ENCODE data around the gene SLC25A1. TPM values are rescaled to one million over a fixed set of nuclear protein-coding genes. Genes with fewer than 3 reads are reported as not detected.
"Not testable (repeated sequence)": the region's sequence is repeated elsewhere in the genome, so short reads cannot be mapped to it uniquely, and the experiment has no call there.

The SLC25A1 gene
- total and polyA plus RNA-seq, 2 experiments from 2014 or later, result 141 to 242 TPM

GRCh38 chr22:19203834-19204233, 25.3 kb upstream of the SLC25A1 start:
- H3K27ac ChIP-seq (ENCODE audit: low read depth), result no peak overlapping the region

GRCh38 chr22:19202799-19203186, 24.3 kb upstream of the SLC25A1 start:
- H3K27me3 Mint-ChIP-seq (ENCODE audit: insufficient read depth, low read depth, poor library complexity); H2AFZ ChIP-seq; H3K27ac Mint-ChIP-seq; DNase-seq (ENCODE audit: low spot score); H3K9me3 Mint-ChIP-seq; H3K79me2 ChIP-seq (replicated peaks; ENCODE audit: insufficient read depth); H3K4me2 ChIP-seq; ATAC-seq; H3K4me3 Mint-ChIP-seq; H3K4me3 ChIP-seq; H4K20me1 ChIP-seq (replicated peaks; ENCODE audit: insufficient read depth); H3K27me3 ChIP-seq (ENCODE audit: insufficient read depth); H3K36me3 ChIP-seq (ENCODE audit: insufficient read depth); H3K9me2 ChIP-seq (ENCODE audit: insufficient read depth); H3K27ac ChIP-seq (ENCODE audit: low read depth); H3K4me1 ChIP-seq (ENCODE audit: insufficient read depth); H3F3A ChIP-seq (replicated peaks; ENCODE audit: low read depth); H3K36me3 Mint-ChIP-seq (ENCODE audit: low read depth): not testable (repeated sequence)
- H3K4me1 Mint-ChIP-seq, result peaks cover 14% of the 10 kb centered on the region

More at GRCh38 chr22:19203834-19204233, 25.3 kb upstream of the SLC25A1 start:
- no peak overlapping the region for H3K4me3 ChIP-seq
- H3K9me2 ChIP-seq (ENCODE audit: insufficient read depth), result no peaks in the 10 kb centered on the region
- no peaks in the 10 kb centered on the region for H3K27me3 ChIP-seq (ENCODE audit: insufficient read depth)
- H4K20me1 ChIP-seq (replicated peaks; ENCODE audit: insufficient read depth), result no peaks in the 10 kb centered on the region
- Mint-ChIP-seq H3K4me1 (peaks cover 9% of the 10 kb centered on the region), H3K36me3 (ENCODE audit: low read depth) (peaks cover 10% of the 10 kb centered on the region; the same call in 2 of the 3 replicates), H3K27ac (no peak overlapping the region; the same call in 1 of the 2 replicates), H3K9me3 (peaks cover 5% of the 10 kb centered on the region; the same call in 1 of the 3 replicates), H3K4me3 (no peak overlapping the region), H3K27me3 (ENCODE audit: insufficient read depth, low read depth, poor library complexity) (peaks cover 8% of the 10 kb centered on the region)
- no peaks in the 10 kb centered on the region for H3F3A ChIP-seq (replicated peaks; ENCODE audit: low read depth)
- H3K36me3 ChIP-seq (ENCODE audit: insufficient read depth), result no peaks in the 10 kb centered on the region
- no peak overlapping the region for H3K4me2 ChIP-seq
- ATAC-seq (no peak), DNase-seq (ENCODE audit: low spot score) (no peak)
- no peak overlapping the region for H2AFZ ChIP-seq
- no peaks in the 10 kb centered on the region for H3K4me1 ChIP-seq (ENCODE audit: insufficient read depth)
- no peak for TF ChIP-seq STAT1 (IDR thresholded peaks at IDR 0.05; ENCODE audit: unreplicated experiment)
- no peak for TF ChIP-seq EZH2 (IDR thresholded peaks at IDR 0.05; ENCODE audit: low read depth, unreplicated experiment)
- no peak for TF ChIP-seq NANOG (IDR thresholded peaks at IDR 0.05; ENCODE audit: borderline replicate concordance)
- TF ChIP-seq ZNF114 (CRISPR knock-in tag; IDR thresholded peaks at IDR 0.05), result no peak
- no peak for TF ChIP-seq ETS1 (IDR thresholded peaks at IDR 0.05)
- TF ChIP-seq, protein P1, sequence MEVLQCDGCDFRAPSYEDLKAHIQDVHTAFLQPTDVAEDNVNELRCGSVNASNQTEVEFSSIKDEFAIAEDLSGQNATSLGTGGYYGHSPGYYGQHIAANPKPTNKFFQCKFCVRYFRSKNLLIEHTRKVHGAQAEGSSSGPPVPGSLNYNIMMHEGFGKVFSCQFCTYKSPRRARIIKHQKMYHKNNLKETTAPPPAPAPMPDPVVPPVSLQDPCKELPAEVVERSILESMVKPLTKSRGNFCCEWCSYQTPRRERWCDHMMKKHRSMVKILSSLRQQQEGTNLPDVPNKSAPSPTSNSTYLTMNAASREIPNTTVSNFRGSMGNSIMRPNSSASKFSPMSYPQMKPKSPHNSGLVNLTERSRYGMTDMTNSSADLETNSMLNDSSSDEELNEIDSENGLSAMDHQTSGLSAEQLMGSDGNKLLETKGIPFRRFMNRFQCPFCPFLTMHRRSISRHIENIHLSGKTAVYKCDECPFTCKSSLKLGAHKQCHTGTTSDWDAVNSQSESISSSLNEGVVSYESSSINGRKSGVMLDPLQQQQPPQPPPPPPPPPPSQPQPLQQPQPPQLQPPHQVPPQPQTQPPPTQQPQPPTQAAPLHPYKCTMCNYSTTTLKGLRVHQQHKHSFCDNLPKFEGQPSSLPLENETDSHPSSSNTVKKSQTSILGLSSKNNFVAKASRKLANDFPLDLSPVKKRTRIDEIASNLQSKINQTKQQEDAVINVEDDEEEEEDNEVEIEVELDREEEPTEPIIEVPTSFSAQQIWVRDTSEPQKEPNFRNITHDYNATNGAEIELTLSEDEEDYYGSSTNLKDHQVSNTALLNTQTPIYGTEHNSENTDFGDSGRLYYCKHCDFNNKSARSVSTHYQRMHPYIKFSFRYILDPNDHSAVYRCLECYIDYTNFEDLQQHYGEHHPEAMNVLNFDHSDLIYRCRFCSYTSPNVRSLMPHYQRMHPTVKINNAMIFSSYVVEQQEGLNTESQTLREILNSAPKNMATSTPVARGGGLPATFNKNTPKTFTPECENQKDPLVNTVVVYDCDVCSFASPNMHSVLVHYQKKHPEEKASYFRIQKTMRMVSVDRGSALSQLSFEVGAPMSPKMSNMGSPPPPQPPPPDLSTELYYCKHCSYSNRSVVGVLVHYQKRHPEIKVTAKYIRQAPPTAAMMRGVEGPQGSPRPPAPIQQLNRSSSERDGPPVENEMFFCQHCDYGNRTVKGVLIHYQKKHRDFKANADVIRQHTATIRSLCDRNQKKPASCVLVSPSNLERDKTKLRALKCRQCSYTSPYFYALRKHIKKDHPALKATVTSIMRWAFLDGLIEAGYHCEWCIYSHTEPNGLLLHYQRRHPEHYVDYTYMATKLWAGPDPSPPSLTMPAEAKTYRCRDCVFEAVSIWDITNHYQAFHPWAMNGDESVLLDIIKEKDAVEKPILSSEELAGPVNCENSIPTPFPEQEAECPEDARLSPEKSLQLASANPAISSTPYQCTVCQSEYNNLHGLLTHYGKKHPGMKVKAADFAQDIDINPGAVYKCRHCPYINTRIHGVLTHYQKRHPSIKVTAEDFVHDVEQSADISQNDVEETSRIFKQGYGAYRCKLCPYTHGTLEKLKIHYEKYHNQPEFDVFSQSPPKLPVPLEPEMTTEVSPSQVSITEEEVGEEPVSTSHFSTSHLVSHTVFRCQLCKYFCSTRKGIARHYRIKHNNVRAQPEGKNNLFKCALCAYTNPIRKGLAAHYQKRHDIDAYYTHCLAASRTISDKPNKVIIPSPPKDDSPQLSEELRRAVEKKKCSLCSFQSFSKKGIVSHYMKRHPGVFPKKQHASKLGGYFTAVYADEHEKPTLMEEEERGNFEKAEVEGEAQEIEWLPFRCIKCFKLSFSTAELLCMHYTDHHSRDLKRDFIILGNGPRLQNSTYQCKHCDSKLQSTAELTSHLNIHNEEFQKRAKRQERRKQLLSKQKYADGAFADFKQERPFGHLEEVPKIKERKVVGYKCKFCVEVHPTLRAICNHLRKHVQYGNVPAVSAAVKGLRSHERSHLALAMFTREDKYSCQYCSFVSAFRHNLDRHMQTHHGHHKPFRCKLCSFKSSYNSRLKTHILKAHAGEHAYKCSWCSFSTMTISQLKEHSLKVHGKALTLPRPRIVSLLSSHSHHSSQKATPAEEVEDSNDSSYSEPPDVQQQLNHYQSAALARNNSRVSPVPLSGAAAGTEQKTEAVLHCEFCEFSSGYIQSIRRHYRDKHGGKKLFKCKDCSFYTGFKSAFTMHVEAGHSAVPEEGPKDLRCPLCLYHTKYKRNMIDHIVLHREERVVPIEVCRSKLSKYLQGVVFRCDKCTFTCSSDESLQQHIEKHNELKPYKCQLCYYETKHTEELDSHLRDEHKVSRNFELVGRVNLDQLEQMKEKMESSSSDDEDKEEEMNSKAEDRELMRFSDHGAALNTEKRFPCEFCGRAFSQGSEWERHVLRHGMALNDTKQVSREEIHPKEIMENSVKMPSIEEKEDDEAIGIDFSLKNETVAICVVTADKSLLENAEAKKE (CRISPR knock-in tag; IDR thresholded peaks at IDR 0.05), result no peak
- no peaks in the 10 kb centered on the region for H3K79me2 ChIP-seq (replicated peaks; ENCODE audit: insufficient read depth)

All from GM23338 (cell line).